ENCODE measurements around the gene STAT4. TPM values are rescaled to one million over a fixed set of nuclear protein-coding genes. Genes with fewer than 3 reads are reported as not detected.

Gene STAT4
- total RNA-seq, 1 donor from 2014 or later = 2.6 TPM

- Histone ChIP-seq H3K4me3 (ENCODE audit: low read length in 3 of 3) (no peak overlapping the region), H3K27ac (ENCODE audit: low read depth, low read length) (no peak overlapping the region), H3K9me3 (ENCODE audit: control insufficient read depth in 3 of 3, low read length in 3 of 3) (no peaks in the 10 kb centered on the region), H3K36me3 (ENCODE audit: control insufficient read depth in 3 of 3, insufficient read depth in 3 of 3, low read length in 3 of 3) (no peaks in the 10 kb centered on the region), H3K4me1 (ENCODE audit: control insufficient read depth in 3 of 3, insufficient read depth in 3 of 3, low read length in 3 of 3) (no peaks in the 10 kb centered on the region), H3K27me3 (ENCODE audit: control insufficient read depth in 3 of 3, insufficient read depth in 3 of 3, low read length in 3 of 3) (no peaks in the 10 kb centered on the region), H3K9ac (ENCODE audit: low read depth in 1 of 3, low read length in 3 of 3) (no peak overlapping the region)
These were observed 28.0 kb downstream of the STAT4 start for GRCh38 chr2:191122638-191123294.

GRCh38 chr2:191117341-191117740 is 33.5 kb downstream of the STAT4 start:
- Histone ChIP-seq H3K9me3 (ENCODE audit: control insufficient read depth in 3 of 3, low read length in 3 of 3) (no peaks in the 10 kb centered on the region), H3K4me3 (ENCODE audit: low read length in 3 of 3) (no peak overlapping the region), H3K27me3 (ENCODE audit: control insufficient read depth in 3 of 3, insufficient read depth in 3 of 3, low read length in 3 of 3) (no peaks in the 10 kb centered on the region), H3K9ac (ENCODE audit: low read depth in 1 of 3, low read length in 3 of 3) (no peak overlapping the region), H3K4me1 (ENCODE audit: control insufficient read depth in 3 of 3, insufficient read depth in 3 of 3, low read length in 3 of 3) (no peaks in the 10 kb centered on the region), H3K27ac (ENCODE audit: low read depth, low read length) (no peak overlapping the region), H3K36me3 (ENCODE audit: control insufficient read depth in 3 of 3, insufficient read depth in 3 of 3, low read length in 3 of 3) (no peaks in the 10 kb centered on the region)

GRCh38 chr2:191115804-191116203 is 35.0 kb downstream of the STAT4 start:
- H3K27ac ChIP-seq (ENCODE audit: low read depth, low read length) = no peak overlapping the region
- H3K9me3 ChIP-seq (ENCODE audit: control insufficient read depth in 3 of 3, low read length in 3 of 3) = no peaks in the 10 kb centered on the region
- H3K36me3 ChIP-seq (ENCODE audit: control insufficient read depth in 3 of 3, insufficient read depth in 3 of 3, low read length in 3 of 3) = no peaks in the 10 kb centered on the region
- no peak overlapping the region for H3K4me3 ChIP-seq (ENCODE audit: low read length in 3 of 3)
- H3K9ac ChIP-seq (ENCODE audit: low read depth in 1 of 3, low read length in 3 of 3) = no peak overlapping the region
- H3K27me3 ChIP-seq (ENCODE audit: control insufficient read depth in 3 of 3, insufficient read depth in 3 of 3, low read length in 3 of 3) = no peaks in the 10 kb centered on the region
- no peaks in the 10 kb centered on the region for H3K4me1 ChIP-seq (ENCODE audit: control insufficient read depth in 3 of 3, insufficient read depth in 3 of 3, low read length in 3 of 3)

GRCh38 chr2:191115391-191115790 is 35.4 kb downstream of the STAT4 start:
- no peaks in the 10 kb centered on the region for H3K27me3 ChIP-seq (ENCODE audit: control insufficient read depth in 3 of 3, insufficient read depth in 3 of 3, low read length in 3 of 3)
- H3K36me3 ChIP-seq (ENCODE audit: control insufficient read depth in 3 of 3, insufficient read depth in 3 of 3, low read length in 3 of 3) = no peaks in the 10 kb centered on the region
- no peaks in the 10 kb centered on the region for H3K4me1 ChIP-seq (ENCODE audit: control insufficient read depth in 3 of 3, insufficient read depth in 3 of 3, low read length in 3 of 3)
- H3K4me3 ChIP-seq (ENCODE audit: low read length in 3 of 3) = no peak overlapping the region
- H3K27ac ChIP-seq (ENCODE audit: low read depth, low read length) = no peak overlapping the region
- no peaks in the 10 kb centered on the region for H3K9me3 ChIP-seq (ENCODE audit: control insufficient read depth in 3 of 3, low read length in 3 of 3)
- no peak overlapping the region for H3K9ac ChIP-seq (ENCODE audit: low read depth in 1 of 3, low read length in 3 of 3)

GRCh38 chr2:191114403-191114886 is 36.3 kb downstream of the STAT4 start:
- Histone ChIP-seq H3K27ac (ENCODE audit: low read depth, low read length) (no peak overlapping the region), H3K9ac (ENCODE audit: low read depth in 1 of 3, low read length in 3 of 3) (no peak overlapping the region), H3K4me3 (ENCODE audit: low read length in 3 of 3) (no peak overlapping the region), H3K27me3 (ENCODE audit: control insufficient read depth in 3 of 3, insufficient read depth in 3 of 3, low read length in 3 of 3) (no peaks in the 10 kb centered on the region), H3K4me1 (ENCODE audit: control insufficient read depth in 3 of 3, insufficient read depth in 3 of 3, low read length in 3 of 3) (no peaks in the 10 kb centered on the region), H3K36me3 (ENCODE audit: control insufficient read depth in 3 of 3, insufficient read depth in 3 of 3, low read length in 3 of 3) (no peaks in the 10 kb centered on the region), H3K9me3 (ENCODE audit: control insufficient read depth in 3 of 3, low read length in 3 of 3) (no peaks in the 10 kb centered on the region)

GRCh38 chr2:191113761-191114160 is 37.0 kb downstream of the STAT4 start:
- Histone ChIP-seq H3K27ac (ENCODE audit: low read depth, low read length) (no peak overlapping the region), H3K36me3 (ENCODE audit: control insufficient read depth in 3 of 3, insufficient read depth in 3 of 3, low read length in 3 of 3) (no peaks in the 10 kb centered on the region), H3K4me1 (ENCODE audit: control insufficient read depth in 3 of 3, insufficient read depth in 3 of 3, low read length in 3 of 3) (no peaks in the 10 kb centered on the region)

GRCh38 chr2:191112448-191112901 is 38.3 kb downstream of the STAT4 start:
- Histone ChIP-seq H3K36me3 (ENCODE audit: control insufficient read depth in 3 of 3, insufficient read depth in 3 of 3, low read length in 3 of 3) (no peaks in the 10 kb centered on the region), H3K9me3 (ENCODE audit: control insufficient read depth in 3 of 3, low read length in 3 of 3) (no peaks in the 10 kb centered on the region), H3K9ac (ENCODE audit: low read depth in 1 of 3, low read length in 3 of 3) (no peak overlapping the region), H3K27ac (ENCODE audit: low read depth, low read length) (no peak overlapping the region), H3K27me3 (ENCODE audit: control insufficient read depth in 3 of 3, insufficient read depth in 3 of 3, low read length in 3 of 3) (no peaks in the 10 kb centered on the region), H3K4me1 (ENCODE audit: control insufficient read depth in 3 of 3, insufficient read depth in 3 of 3, low read length in 3 of 3) (no peaks in the 10 kb centered on the region), H3K4me3 (ENCODE audit: low read length in 3 of 3) (no peak overlapping the region)

More at GRCh38 chr2:191113761-191114160, 37.0 kb downstream of the STAT4 start:
- no peaks in the 10 kb centered on the region for H3K9me3 ChIP-seq (ENCODE audit: control insufficient read depth in 3 of 3, low read length in 3 of 3)
- no peak overlapping the region for H3K4me3 ChIP-seq (ENCODE audit: low read length in 3 of 3)
- no peak overlapping the region for H3K9ac ChIP-seq (ENCODE audit: low read depth in 1 of 3, low read length in 3 of 3)
- no peaks in the 10 kb centered on the region for H3K27me3 ChIP-seq (ENCODE audit: control insufficient read depth in 3 of 3, insufficient read depth in 3 of 3, low read length in 3 of 3)

- H3K4me3 ChIP-seq (ENCODE audit: low read length in 3 of 3) = no peak overlapping the region
These were observed 40.9 kb downstream of the STAT4 start for GRCh38 chr2:191109888-191110287.

GRCh38 chr2:191108331-191108730 is 42.5 kb downstream of the STAT4 start:
- H3K4me1 ChIP-seq (ENCODE audit: control insufficient read depth in 3 of 3, insufficient read depth in 3 of 3, low read length in 3 of 3) = no peaks in the 10 kb centered on the region
- no peaks in the 10 kb centered on the region for H3K27me3 ChIP-seq (ENCODE audit: control insufficient read depth in 3 of 3, insufficient read depth in 3 of 3, low read length in 3 of 3)

More at GRCh38 chr2:191109888-191110287, 40.9 kb downstream of the STAT4 start:
- Histone ChIP-seq H3K27ac (ENCODE audit: low read depth, low read length) (no peak overlapping the region), H3K9ac (ENCODE audit: low read depth in 1 of 3, low read length in 3 of 3) (no peak overlapping the region), H3K9me3 (ENCODE audit: control insufficient read depth in 3 of 3, low read length in 3 of 3) (no peaks in the 10 kb centered on the region), H3K4me1 (ENCODE audit: control insufficient read depth in 3 of 3, insufficient read depth in 3 of 3, low read length in 3 of 3) (no peaks in the 10 kb centered on the region), H3K36me3 (ENCODE audit: control insufficient read depth in 3 of 3, insufficient read depth in 3 of 3, low read length in 3 of 3) (no peaks in the 10 kb centered on the region), H3K27me3 (ENCODE audit: control insufficient read depth in 3 of 3, insufficient read depth in 3 of 3, low read length in 3 of 3) (no peaks in the 10 kb centered on the region)

GRCh38 chr2:191105082-191105481 is 45.7 kb downstream of the STAT4 start:
- H3K36me3 ChIP-seq (ENCODE audit: control insufficient read depth in 3 of 3, insufficient read depth in 3 of 3, low read length in 3 of 3) = no peaks in the 10 kb centered on the region
- no peaks in the 10 kb centered on the region for H3K9me3 ChIP-seq (ENCODE audit: control insufficient read depth in 3 of 3, low read length in 3 of 3)
- H3K4me3 ChIP-seq (ENCODE audit: low read length in 3 of 3) = no peak overlapping the region
- no peaks in the 10 kb centered on the region for H3K27me3 ChIP-seq (ENCODE audit: control insufficient read depth in 3 of 3, insufficient read depth in 3 of 3, low read length in 3 of 3)
- no peak overlapping the region for H3K27ac ChIP-seq (ENCODE audit: low read depth, low read length)
- H3K4me1 ChIP-seq (ENCODE audit: control insufficient read depth in 3 of 3, insufficient read depth in 3 of 3, low read length in 3 of 3) = no peaks in the 10 kb centered on the region
- no peak overlapping the region for H3K9ac ChIP-seq (ENCODE audit: low read depth in 1 of 3, low read length in 3 of 3)

More at GRCh38 chr2:191108331-191108730, 42.5 kb downstream of the STAT4 start:
- Histone ChIP-seq H3K9ac (ENCODE audit: low read depth in 1 of 3, low read length in 3 of 3) (no peak overlapping the region), H3K36me3 (ENCODE audit: control insufficient read depth in 3 of 3, insufficient read depth in 3 of 3, low read length in 3 of 3) (no peaks in the 10 kb centered on the region), H3K4me3 (ENCODE audit: low read length in 3 of 3) (no peak overlapping the region), H3K27ac (ENCODE audit: low read depth, low read length) (no peak overlapping the region), H3K9me3 (ENCODE audit: control insufficient read depth in 3 of 3, low read length in 3 of 3) (no peaks in the 10 kb centered on the region)

Measured in skeletal muscle tissue (tissue), 4 donors.